H9 (cell line): ENCODE data around the gene SFTPB. TPM values are rescaled to one million over a fixed set of nuclear protein-coding genes. Genes with fewer than 3 reads are reported as not detected.

ENCODE experiments used
- DNase-seq: peaks from one replicate; pipeline ENCODE4 v3.0.0-alpha.2; 2017
- H2AFZ ChIP-seq: one replicate; pipeline ENCODE4 v1.6.1; 2013; ENCODE audit warnings: mild to moderate bottlenecking, low read length, control low read depth, moderate library complexity
- H2AK5ac ChIP-seq: 2 replicates; pipeline ENCODE4 v1.6.1; 2013; ENCODE audit warnings: low read length, control low read depth, mixed read lengths; ENCODE audit not compliant: insufficient read length
- H2BK120ac ChIP-seq: one replicate; pipeline ENCODE4 v1.6.1; 2013; ENCODE audit warnings: low read depth, mild to moderate bottlenecking, low read length, control low read depth, inconsistent platforms; ENCODE audit not compliant: poor library complexity, severe bottlenecking
- H2BK12ac ChIP-seq: 2 replicates; pipeline ENCODE4 v1.6.1; 2013; ENCODE audit warnings: low read length, control low read depth, mixed read lengths, low read depth; ENCODE audit not compliant: insufficient read length
- H2BK15ac ChIP-seq: 2 replicates; pipeline ENCODE4 v1.6.1; 2013; ENCODE audit warnings: low read depth, low read length, control low read depth
- H2BK20ac ChIP-seq: one replicate; pipeline ENCODE4 v1.6.1; 2013; ENCODE audit warnings: low read depth, mild to moderate bottlenecking, low read length, control low read depth, inconsistent platforms; ENCODE audit not compliant: poor library complexity, severe bottlenecking
- H2BK5ac ChIP-seq: 2 replicates; pipeline ENCODE4 v1.6.1; 2013; ENCODE audit warnings: low read length, control low read depth, mixed read lengths; ENCODE audit not compliant: insufficient read length
- H3K14ac ChIP-seq: 2 replicates; pipeline ENCODE4 v1.6.1; 2013; ENCODE audit warnings: low read length, control low read depth; ENCODE audit not compliant: insufficient read depth
- H3K18ac ChIP-seq: 2 replicates; pipeline ENCODE4 v1.6.1; 2013; ENCODE audit warnings: low read depth, mild to moderate bottlenecking, mixed read lengths, low read length, control low read depth; ENCODE audit not compliant: insufficient read length
- H3K23ac ChIP-seq: 2 replicates; pipeline ENCODE4 v1.6.1; 2013; ENCODE audit warnings: low read length, control low read depth, mixed read lengths, low read depth; ENCODE audit not compliant: insufficient read length
- H3K23me2 ChIP-seq: 2 replicates; pipeline ENCODE4 v1.6.1; 2013; ENCODE audit warnings: low read depth, mild to moderate bottlenecking, mixed read lengths, low read length, control low read depth; ENCODE audit not compliant: insufficient read length, poor library complexity, severe bottlenecking
- H3K27ac ChIP-seq: 2 replicates; pipeline ENCODE4 v1.5.1; 2013; ENCODE audit warnings: low read length, control low read depth, mixed read lengths, low read depth; ENCODE audit not compliant: insufficient read length
- H3K27me3 ChIP-seq: 2 replicates; pipeline ENCODE4 v1.6.1; 2013; ENCODE audit warnings: low read length, control low read depth, inconsistent platforms; ENCODE audit not compliant: insufficient read depth
- H3K4ac ChIP-seq: 2 replicates; pipeline ENCODE4 v1.6.1; 2013; ENCODE audit warnings: low read depth, mild to moderate bottlenecking, control low read depth, inconsistent platforms, low read length, moderate library complexity
- H3K4me1 ChIP-seq: 2 replicates; pipeline ENCODE4 v1.6.1; 2013; ENCODE audit warnings: low read length, control low read depth, inconsistent platforms; ENCODE audit not compliant: insufficient read depth
- H3K4me2 ChIP-seq: 2 replicates; pipeline ENCODE4 v1.6.1; 2013; ENCODE audit warnings: low read length, control low read depth, mixed read lengths; ENCODE audit not compliant: insufficient read length, insufficient read depth
- H3K56ac ChIP-seq: 2 replicates; pipeline ENCODE4 v1.6.1; 2013; ENCODE audit warnings: low read depth, mild to moderate bottlenecking, mixed read lengths, low read length, control low read depth; ENCODE audit not compliant: insufficient read length
- H3K79me1 ChIP-seq: 2 replicates; pipeline ENCODE4 v1.6.1; 2013; ENCODE audit warnings: low read depth, mild to moderate bottlenecking, moderate library complexity, low read length, control low read depth, inconsistent platforms; ENCODE audit not compliant: insufficient read depth, poor library complexity, severe bottlenecking
- H3K79me2 ChIP-seq: 2 replicates; pipeline ENCODE4 v1.6.1; 2013; ENCODE audit warnings: low read length, control low read depth, inconsistent platforms; ENCODE audit not compliant: insufficient read depth
- H3K9ac ChIP-seq: 2 replicates; pipeline ENCODE4 v1.6.1; 2013; ENCODE audit warnings: low read length, control low read depth, mixed read lengths; ENCODE audit not compliant: insufficient read length; ENCODE audit errors: extremely low read depth
- H3K9me3 ChIP-seq: one replicate; pipeline ENCODE4 v1.6.1; 2013; ENCODE audit warnings: low read depth, low read length, inconsistent platforms; ENCODE audit not compliant: control insufficient read depth
- H3T11ph ChIP-seq: one replicate; pipeline ENCODE4 v1.6.1; 2013; ENCODE audit warnings: mild to moderate bottlenecking, low read length, control low read depth, inconsistent platforms
- H4K20me1 ChIP-seq: one replicate; pipeline ENCODE4 v1.6.1; 2013; ENCODE audit not compliant: control insufficient read depth, insufficient read length, insufficient read depth
- H4K5ac ChIP-seq: 2 replicates; pipeline ENCODE4 v1.6.1; 2013; ENCODE audit warnings: low read depth, mild to moderate bottlenecking, mixed read lengths, low read length, control low read depth; ENCODE audit not compliant: insufficient read length
- H4K8ac ChIP-seq: replicated peaks from 2 replicates; pipeline ENCODE4 v1.6.1; 2013; ENCODE audit warnings: low read length, control low read depth, mixed read lengths, low read depth; ENCODE audit not compliant: insufficient read length
- H4K91ac ChIP-seq: 2 replicates; pipeline ENCODE4 v1.6.1; 2013; ENCODE audit warnings: low read depth, mild to moderate bottlenecking, moderate library complexity, mixed read lengths, low read length, control low read depth; ENCODE audit not compliant: insufficient read length
- H3K27ac Mint-ChIP-seq, 3 experiments: 2 replicates in 2 of 3; 3 replicates in 1 of 3; pipeline ENCODE4 v1.8.0; 2020 to 2021; ENCODE audit warnings: mixed read lengths in 3 of 3, mild to moderate bottlenecking in 1 of 3, moderate library complexity in 1 of 3
- H3K27me3 Mint-ChIP-seq: 2 replicates; pipeline ENCODE4 v1.8.0; 2021; ENCODE audit warnings: low read depth, mild to moderate bottlenecking, moderate library complexity, mixed read lengths
- H3K36me3 Mint-ChIP-seq, 3 experiments: 2 replicates in 2 of 3; 3 replicates in 1 of 3; pipeline ENCODE4 v1.8.0; 2020 to 2021; ENCODE audit warnings: low read depth in 3 of 3, mixed read lengths in 3 of 3; ENCODE audit not compliant: insufficient read depth in 1 of 3
- H3K4me1 Mint-ChIP-seq, 2 experiments: 2 replicates each; pipeline ENCODE4 v1.8.0; 2020; ENCODE audit warnings: mixed read lengths in 2 of 2
- H3K4me3 Mint-ChIP-seq, 2 experiments: 2 replicates in 1 of 2; 3 replicates in 1 of 2; pipeline ENCODE4 v1.8.0; 2020 to 2021; ENCODE audit warnings: mild to moderate bottlenecking in 2 of 2, mixed read lengths in 2 of 2, moderate library complexity in 1 of 2
- H3K9me3 Mint-ChIP-seq, 2 experiments: 2 replicates in 1 of 2; 3 replicates in 1 of 2; pipeline ENCODE4 v1.8.0; 2020; ENCODE audit warnings: mild to moderate bottlenecking in 2 of 2, mixed read lengths in 2 of 2, moderate library complexity in 1 of 2
- WGBS: extraction: QIAGEN DNeasy Blood & Tissue Kit; methylation state at CpG from one replicate; pipeline ENCODE4 v1.1.7; 2013; ENCODE audit warnings: missing lambda C conversion rate, low lambda C conversion rate, mixed read lengths; ENCODE audit not compliant: insufficient read length; ENCODE audit errors: extremely low coverage; 5-methylcytosine and 5-hydroxymethylcytosine counted together
- total RNA-seq: library from RNA; stranded (reverse); gene quantifications from 2 replicates; pipeline ENCODE4 v1.2.1, GENCODE V29; 2021
- TF ChIP-seq, protein P1 (sequence below): fragments of 200-600 bp; sonication (generic); conservative IDR thresholded peaks from 3 replicates; pipeline ENCODE4 v1.8.0; 2021; ENCODE audit warnings: antibody characterized with exemption, mild to moderate bottlenecking

SFTPB gene
- total RNA-seq, 1 experiment from 2014 or later: not detected

DNA sequence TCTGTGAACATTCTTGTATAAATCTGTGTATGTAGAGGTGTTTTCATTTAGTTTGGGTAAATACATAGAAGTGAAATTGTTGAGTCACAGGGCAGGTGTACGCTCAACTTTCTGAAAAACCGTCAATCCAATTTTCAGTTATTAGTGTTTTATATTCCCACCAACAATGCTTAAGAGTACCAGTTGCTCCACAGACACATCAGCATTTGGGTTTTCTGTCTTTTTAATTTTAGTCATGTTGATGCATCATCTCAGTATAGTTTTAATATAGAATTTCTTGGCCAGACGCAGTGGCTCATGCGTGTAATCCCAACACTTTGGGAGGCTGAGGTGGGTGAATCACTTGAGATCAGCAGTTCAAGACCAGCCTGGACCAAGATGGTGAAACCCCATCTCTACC lies 22.9 kb upstream of the SFTPB start:
- Histone ChIP-seq H3K79me2 (no peaks in the 10 kb centered on the region), H3T11ph (no peak overlapping the region), H3K4ac (no peak overlapping the region), H3K56ac (no peak overlapping the region), H3K23ac (no peak overlapping the region), H3K9me3 (no peaks in the 10 kb centered on the region), H2BK120ac (no peak overlapping the region), H3K23me2 (no peaks in the 10 kb centered on the region), H4K8ac (no peak overlapping the region), H2BK5ac (no peak overlapping the region), H3K9ac (no peak overlapping the region), H2BK15ac (no peak overlapping the region), H2AFZ (no peak overlapping the region), H2BK12ac (no peak overlapping the region), H2AK5ac (no peak overlapping the region), H4K5ac (no peak overlapping the region), H3K27me3 (no peaks in the 10 kb centered on the region), H3K14ac (no peak overlapping the region), H3K18ac (no peak overlapping the region), H3K27ac (no peak overlapping the region), H3K4me2 (no peak overlapping the region), H3K79me1 (no peaks in the 10 kb centered on the region), H3K4me1 (no peaks in the 10 kb centered on the region), H4K91ac (no peak overlapping the region), H2BK20ac (no peak overlapping the region), H4K20me1 (no peaks in the 10 kb centered on the region)
- no CpG with 5 or more reads among the region's 4 CpGs for WGBS
- TF ChIP-seq, protein P1, sequence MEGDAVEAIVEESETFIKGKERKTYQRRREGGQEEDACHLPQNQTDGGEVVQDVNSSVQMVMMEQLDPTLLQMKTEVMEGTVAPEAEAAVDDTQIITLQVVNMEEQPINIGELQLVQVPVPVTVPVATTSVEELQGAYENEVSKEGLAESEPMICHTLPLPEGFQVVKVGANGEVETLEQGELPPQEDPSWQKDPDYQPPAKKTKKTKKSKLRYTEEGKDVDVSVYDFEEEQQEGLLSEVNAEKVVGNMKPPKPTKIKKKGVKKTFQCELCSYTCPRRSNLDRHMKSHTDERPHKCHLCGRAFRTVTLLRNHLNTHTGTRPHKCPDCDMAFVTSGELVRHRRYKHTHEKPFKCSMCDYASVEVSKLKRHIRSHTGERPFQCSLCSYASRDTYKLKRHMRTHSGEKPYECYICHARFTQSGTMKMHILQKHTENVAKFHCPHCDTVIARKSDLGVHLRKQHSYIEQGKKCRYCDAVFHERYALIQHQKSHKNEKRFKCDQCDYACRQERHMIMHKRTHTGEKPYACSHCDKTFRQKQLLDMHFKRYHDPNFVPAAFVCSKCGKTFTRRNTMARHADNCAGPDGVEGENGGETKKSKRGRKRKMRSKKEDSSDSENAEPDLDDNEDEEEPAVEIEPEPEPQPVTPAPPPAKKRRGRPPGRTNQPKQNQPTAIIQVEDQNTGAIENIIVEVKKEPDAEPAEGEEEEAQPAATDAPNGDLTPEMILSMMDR: no peak
- Mint-ChIP-seq H3K27me3 (peaks cover 18% of the 10 kb centered on the region), H3K9me3 (no peaks in the 10 kb centered on the region), H3K27ac (no peak overlapping the region), H3K4me1 (peaks cover 4 to 7% of the 10 kb centered on the region in 2 experiments), H3K4me3 (no peak overlapping the region), H3K36me3 (no peaks in the 10 kb centered on the region)
- no peak for DNase-seq
